ENCODE data around the gene TMCO5A.

TMCO5A gene

DNA sequence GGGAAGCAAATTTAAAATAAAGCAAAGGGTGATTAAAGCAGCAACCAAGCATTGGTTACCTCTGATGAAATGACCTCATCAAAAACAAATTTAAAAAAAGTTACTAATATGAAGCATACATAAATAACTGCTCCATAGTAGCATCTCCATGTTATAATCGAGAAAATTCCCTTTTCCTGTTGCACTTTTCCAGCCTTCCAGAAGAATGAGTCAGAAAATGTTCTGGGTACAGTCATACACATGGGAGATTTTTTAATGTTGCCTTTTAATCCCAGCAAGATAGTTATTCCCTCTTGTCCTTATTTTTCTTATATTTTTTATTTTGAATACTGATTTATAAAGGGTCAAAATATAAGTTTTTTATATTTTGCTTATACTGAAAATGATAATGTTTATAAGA lies 2.6 kb upstream of the TMCO5A start:
- no peak for TF ChIP-seq POLR2AphosphoS5 (IDR thresholded peaks at IDR 0.05; ENCODE audit: low read depth, low read length)
- TF ChIP-seq FOXP2 (optimal IDR thresholded peaks at IDR 0.05; ENCODE audit: borderline replicate concordance, extremely low read depth, extremely low read length, insufficient read depth) = no peak
- TF ChIP-seq, protein P1, sequence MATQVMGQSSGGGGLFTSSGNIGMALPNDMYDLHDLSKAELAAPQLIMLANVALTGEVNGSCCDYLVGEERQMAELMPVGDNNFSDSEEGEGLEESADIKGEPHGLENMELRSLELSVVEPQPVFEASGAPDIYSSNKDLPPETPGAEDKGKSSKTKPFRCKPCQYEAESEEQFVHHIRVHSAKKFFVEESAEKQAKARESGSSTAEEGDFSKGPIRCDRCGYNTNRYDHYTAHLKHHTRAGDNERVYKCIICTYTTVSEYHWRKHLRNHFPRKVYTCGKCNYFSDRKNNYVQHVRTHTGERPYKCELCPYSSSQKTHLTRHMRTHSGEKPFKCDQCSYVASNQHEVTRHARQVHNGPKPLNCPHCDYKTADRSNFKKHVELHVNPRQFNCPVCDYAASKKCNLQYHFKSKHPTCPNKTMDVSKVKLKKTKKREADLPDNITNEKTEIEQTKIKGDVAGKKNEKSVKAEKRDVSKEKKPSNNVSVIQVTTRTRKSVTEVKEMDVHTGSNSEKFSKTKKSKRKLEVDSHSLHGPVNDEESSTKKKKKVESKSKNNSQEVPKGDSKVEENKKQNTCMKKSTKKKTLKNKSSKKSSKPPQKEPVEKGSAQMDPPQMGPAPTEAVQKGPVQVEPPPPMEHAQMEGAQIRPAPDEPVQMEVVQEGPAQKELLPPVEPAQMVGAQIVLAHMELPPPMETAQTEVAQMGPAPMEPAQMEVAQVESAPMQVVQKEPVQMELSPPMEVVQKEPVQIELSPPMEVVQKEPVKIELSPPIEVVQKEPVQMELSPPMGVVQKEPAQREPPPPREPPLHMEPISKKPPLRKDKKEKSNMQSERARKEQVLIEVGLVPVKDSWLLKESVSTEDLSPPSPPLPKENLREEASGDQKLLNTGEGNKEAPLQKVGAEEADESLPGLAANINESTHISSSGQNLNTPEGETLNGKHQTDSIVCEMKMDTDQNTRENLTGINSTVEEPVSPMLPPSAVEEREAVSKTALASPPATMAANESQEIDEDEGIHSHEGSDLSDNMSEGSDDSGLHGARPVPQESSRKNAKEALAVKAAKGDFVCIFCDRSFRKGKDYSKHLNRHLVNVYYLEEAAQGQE (IDR thresholded peaks at IDR 0.05; ENCODE audit: insufficient read depth in 1 of 2, low read depth in 2 of 2, low read length in 2 of 2) = no peak
- TF ChIP-seq TAF1 (IDR thresholded peaks at IDR 0.05; ENCODE audit: borderline replicate concordance, insufficient read depth, low read length) = no peak
- TF ChIP-seq SIN3A (IDR thresholded peaks at IDR 0.05; ENCODE audit: borderline replicate concordance, insufficient read depth, low read length) = no peak

DNA sequence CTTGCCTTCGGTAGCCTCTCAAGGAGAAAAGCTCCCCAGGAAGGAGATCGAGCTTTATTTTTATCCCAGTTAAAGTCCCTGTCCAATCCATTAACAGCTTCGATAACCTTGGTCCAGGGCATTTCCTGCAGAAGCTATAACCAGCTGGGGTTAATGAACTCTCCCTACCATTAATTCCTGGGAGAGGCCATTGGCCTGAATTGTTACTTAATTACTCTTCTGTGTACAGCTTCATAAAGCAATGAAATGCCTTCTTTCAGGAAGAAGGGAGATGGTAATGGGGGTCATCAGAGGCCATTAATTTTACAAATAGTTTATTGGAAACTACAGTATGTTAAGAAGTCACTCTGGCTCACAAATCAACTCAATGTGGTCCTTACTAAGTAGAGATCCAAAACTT lies 1.9 kb upstream of the TMCO5A start:
- TF ChIP-seq FOXP2 (optimal IDR thresholded peaks at IDR 0.05; ENCODE audit: borderline replicate concordance, extremely low read depth, extremely low read length, insufficient read depth) = no peak
- TF ChIP-seq POLR2AphosphoS5 (IDR thresholded peaks at IDR 0.05; ENCODE audit: low read depth, low read length) = no peak
- TF ChIP-seq TAF1 (IDR thresholded peaks at IDR 0.05; ENCODE audit: borderline replicate concordance, insufficient read depth, low read length) = no peak
- TF ChIP-seq, protein P1 (IDR thresholded peaks at IDR 0.05; ENCODE audit: insufficient read depth in 1 of 2, low read depth in 2 of 2, low read length in 2 of 2) = no peak
- TF ChIP-seq SIN3A (IDR thresholded peaks at IDR 0.05; ENCODE audit: borderline replicate concordance, insufficient read depth, low read length) = no peak

DNA sequence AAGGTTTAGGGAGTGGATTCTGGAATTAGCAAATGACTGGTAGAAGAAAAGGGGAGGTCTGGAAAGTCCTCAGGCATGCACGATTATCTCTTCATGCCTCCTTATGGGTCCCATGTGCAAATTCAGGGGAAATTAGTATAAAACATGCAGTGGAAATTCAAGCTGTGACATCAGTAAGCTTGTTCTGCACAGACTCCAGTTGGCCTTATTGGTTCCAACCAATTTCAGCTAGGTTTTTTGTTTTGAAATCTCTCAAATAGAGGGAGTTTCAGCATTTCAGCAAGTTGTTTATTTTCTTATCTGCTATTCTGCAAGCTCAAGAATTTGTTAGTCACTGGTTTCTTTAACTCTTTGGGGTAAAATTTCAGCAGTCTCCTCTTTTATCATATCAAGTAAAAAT lies 774 bp upstream of the TMCO5A start:
- TF ChIP-seq TAF1 (IDR thresholded peaks at IDR 0.05; ENCODE audit: borderline replicate concordance, insufficient read depth, low read length) (no peak), POLR2AphosphoS5 (IDR thresholded peaks at IDR 0.05; ENCODE audit: low read depth, low read length) (no peak), FOXP2 (optimal IDR thresholded peaks at IDR 0.05; ENCODE audit: borderline replicate concordance, extremely low read depth, extremely low read length, insufficient read depth) (no peak), SIN3A (IDR thresholded peaks at IDR 0.05; ENCODE audit: borderline replicate concordance, insufficient read depth, low read length) (no peak)
- TF ChIP-seq, protein P1 (IDR thresholded peaks at IDR 0.05; ENCODE audit: insufficient read depth in 1 of 2, low read depth in 2 of 2, low read length in 2 of 2) = no peak

DNA sequence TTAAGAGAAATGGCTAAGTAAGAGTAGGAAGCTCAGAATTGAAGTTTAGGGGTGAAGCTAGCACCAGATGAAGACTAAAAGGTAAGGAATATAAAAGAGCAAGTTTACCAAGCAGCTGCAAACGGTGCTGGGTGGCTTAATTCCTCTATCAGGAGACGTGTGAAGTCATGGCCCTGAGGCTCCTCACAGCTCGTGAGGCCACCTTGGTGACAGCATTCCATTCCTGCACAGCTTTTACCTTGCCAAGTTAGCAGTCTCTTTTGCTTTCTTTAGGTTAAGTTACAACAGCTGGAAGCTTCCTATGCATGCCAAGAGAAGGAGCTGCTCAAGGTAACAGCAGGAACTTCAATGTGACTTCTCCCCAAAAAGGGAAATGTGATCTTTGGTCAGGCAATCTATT lies 6.4 kb downstream of the TMCO5A start:
- TF ChIP-seq, protein P1 (IDR thresholded peaks at IDR 0.05; ENCODE audit: insufficient read depth in 1 of 2, low read depth in 2 of 2, low read length in 2 of 2) = no peak
- no peak for TF ChIP-seq POLR2AphosphoS5 (IDR thresholded peaks at IDR 0.05; ENCODE audit: low read depth, low read length)
- TF ChIP-seq TAF1 (IDR thresholded peaks at IDR 0.05; ENCODE audit: borderline replicate concordance, insufficient read depth, low read length) = no peak
- TF ChIP-seq SIN3A (IDR thresholded peaks at IDR 0.05; ENCODE audit: borderline replicate concordance, insufficient read depth, low read length) = no peak
- TF ChIP-seq FOXP2 (optimal IDR thresholded peaks at IDR 0.05; ENCODE audit: borderline replicate concordance, extremely low read depth, extremely low read length, insufficient read depth) = no peak

DNA sequence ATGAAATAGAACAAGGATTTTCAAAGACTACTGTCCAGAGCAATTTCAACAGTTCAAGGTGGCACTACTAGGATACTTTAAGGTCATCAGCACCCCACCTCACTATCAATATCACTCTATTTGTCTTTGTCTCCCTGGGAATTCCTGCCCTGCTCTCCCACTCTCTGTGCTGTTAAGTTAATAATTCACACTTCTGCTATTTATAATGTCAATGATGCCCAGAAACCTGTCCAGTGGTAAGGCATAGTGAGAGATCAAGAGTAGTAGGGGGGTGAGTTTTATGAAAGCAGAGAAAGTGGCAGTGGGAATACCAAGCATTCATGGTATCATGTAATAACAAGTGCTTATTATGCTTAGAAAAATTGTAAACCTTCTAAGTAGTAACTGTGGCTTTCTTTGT lies 7.3 kb downstream of the TMCO5A start:
- TF ChIP-seq FOXP2 (optimal IDR thresholded peaks at IDR 0.05; ENCODE audit: borderline replicate concordance, extremely low read depth, extremely low read length, insufficient read depth) (no peak), SIN3A (IDR thresholded peaks at IDR 0.05; ENCODE audit: borderline replicate concordance, insufficient read depth, low read length) (no peak)

All from PFSK-1 (cell line).